Activated CD8-positive, alpha-beta memory T cell treated with anti-CD3 and anti-CD28 coated beads for 1 hour (primary cell): ENCODE results near the gene WWOX.
"Not testable (repeated sequence)": the region's sequence is repeated elsewhere in the genome, so short reads cannot be mapped to it uniquely, and the experiment has no call there.

Experiments
- DNase-seq, 2 donors: peaks; one replicate each; pipeline ENCODE4 v3.0.0-alpha.2; 2020; ENCODE audit warnings: low read depth in 1 of 2; ENCODE audit errors: extremely low read depth in 1 of 2

Gene WWOX

GRCh38 chr16:79013930-79014660 is 914.6 kb downstream of the WWOX start:
- no peak for DNase-seq

- DNase-seq, result no peak
These were observed 919.4 kb downstream of the WWOX start for GRCh38 chr16:79018650-79019429.

- no peak for DNase-seq
These were observed 920.0 kb downstream of the WWOX start for GRCh38 chr16:79019431-79019830.

GRCh38 chr16:79021991-79022630 is 922.7 kb downstream of the WWOX start:
- no peak for DNase-seq

- DNase-seq, result no peak
These were observed 926.7 kb downstream of the WWOX start for GRCh38 chr16:79026117-79026516.

- no peak for DNase-seq
These were observed 937.1 kb downstream of the WWOX start for GRCh38 chr16:79036541-79036940.

- DNase-seq, result no peak
These were observed 938.3 kb downstream of the WWOX start for GRCh38 chr16:79037521-79038373.

- no peak for DNase-seq
These were observed 941.8 kb downstream of the WWOX start for GRCh38 chr16:79041206-79041605.

GRCh38 chr16:79042141-79042540 is 942.7 kb downstream of the WWOX start:
- DNase-seq, result no peak

GRCh38 chr16:79042886-79043285 is 943.4 kb downstream of the WWOX start:
- DNase-seq, result no peak

GRCh38 chr16:79045191-79045590 is 945.7 kb downstream of the WWOX start:
- DNase-seq, result no peak

- no peak for DNase-seq
These were observed 947.9 kb downstream of the WWOX start for GRCh38 chr16:79047337-79047736.

GRCh38 chr16:79049040-79049439 is 949.6 kb downstream of the WWOX start:
- DNase-seq, result no peak

GRCh38 chr16:79050063-79050462 is 950.6 kb downstream of the WWOX start:
- no peak for DNase-seq

GRCh38 chr16:79051313-79051712 is 951.9 kb downstream of the WWOX start:
- no peak for DNase-seq

- DNase-seq, result not testable (repeated sequence)
These were observed 952.7 kb downstream of the WWOX start for GRCh38 chr16:79052198-79052597.

GRCh38 chr16:79053577-79053976 is 954.1 kb downstream of the WWOX start:
- DNase-seq, result no peak

- no peak for DNase-seq
These were observed 954.9 kb downstream of the WWOX start for GRCh38 chr16:79054211-79054984.

- DNase-seq, result no peak
These were observed 956.0 kb downstream of the WWOX start for GRCh38 chr16:79055251-79055970.
